ENCODE results near the gene RNASE7.

RNASE7 gene

GRCh38 chr14:21043387-21043973, 1.3 kb downstream of the RNASE7 start:
- DNase-seq (ENCODE audit: low spot score) = no peak

GRCh38 chr14:21043974-21044618, 1.9 kb downstream of the RNASE7 start:
- no peak for DNase-seq (ENCODE audit: low spot score)

GRCh38 chr14:21047378-21047781, 5.2 kb downstream of the RNASE7 start:
- no peak for DNase-seq (ENCODE audit: low spot score)

GRCh38 chr14:21048638-21049037, 6.5 kb downstream of the RNASE7 start:
- no peak for DNase-seq (ENCODE audit: low spot score)

GRCh38 chr14:21049271-21049673, 7.1 kb downstream of the RNASE7 start:
- no peak for DNase-seq (ENCODE audit: low spot score)

GRCh38 chr14:21050597-21050996, 8.4 kb downstream of the RNASE7 start:
- DNase-seq (ENCODE audit: low spot score) = no peak

- no peak for DNase-seq (ENCODE audit: low spot score)
Observed at GRCh38 chr14:21053184-21054122, 11.3 kb downstream of the RNASE7 start.

- peak; percentile 85 for DNase-seq (ENCODE audit: low spot score)
Observed at GRCh38 chr14:21054123-21054767, 12.1 kb downstream of the RNASE7 start.

- no peak for DNase-seq (ENCODE audit: low spot score)
Observed at GRCh38 chr14:21054768-21055145, 12.6 kb downstream of the RNASE7 start.

GRCh38 chr14:21055432-21056117, 13.4 kb downstream of the RNASE7 start:
- DNase-seq (ENCODE audit: low spot score) = peak; percentile 58

- DNase-seq (ENCODE audit: low spot score) = peak; percentile 49
Observed at GRCh38 chr14:21056520-21057163, 14.5 kb downstream of the RNASE7 start.

- DNase-seq (ENCODE audit: low spot score) = peak; percentile 65
Observed at GRCh38 chr14:21057803-21058675, 15.9 kb downstream of the RNASE7 start, which contains the start of gene RNASE8. Gene RNASE8, plus strand, starts transcription at chr14:21057822. Its CDS starts 71 bp downstream, at chr14:21057893.

GRCh38 chr14:21058903-21059302, 16.7 kb downstream of the RNASE7 start:
- no peak for DNase-seq (ENCODE audit: low spot score)

- no peak for DNase-seq (ENCODE audit: low spot score)
Observed at GRCh38 chr14:21059842-21060613, 17.9 kb downstream of the RNASE7 start.

- no peak for DNase-seq (ENCODE audit: low spot score)
Observed at GRCh38 chr14:21060614-21061346, 18.6 kb downstream of the RNASE7 start.

- no peak for DNase-seq (ENCODE audit: low spot score)
Observed at GRCh38 chr14:21061347-21061668, 19.1 kb downstream of the RNASE7 start.

- peak; percentile 87 for DNase-seq (ENCODE audit: low spot score)
Observed at GRCh38 chr14:21063479-21063878, 21.3 kb downstream of the RNASE7 start.

- DNase-seq (ENCODE audit: low spot score) = no peak
Observed at GRCh38 chr14:21066882-21067502, 24.8 kb downstream of the RNASE7 start.
